HG03565 (cell line): ENCODE results near the gene GPX1.
"Not testable (repeated sequence)": the region's sequence is repeated elsewhere in the genome, so short reads cannot be mapped to it uniquely, and the experiment has no call there.

ENCODE experiments used
- ATAC-seq: cut with Tn5 transposase; IDR thresholded peaks from one replicate; pipeline ENCODE4 v1.9.1; 2021; ENCODE audit warnings: mild to moderate bottlenecking, moderate library complexity; ENCODE audit not compliant: unreplicated experiment

GPX1 gene

GRCh38 chr3:49358217-49358883, at the start of gene GPX1:
Gene GPX1, minus strand, starts transcription at chr3:49358353. Its CDS starts 75 bp downstream, at chr3:49358278.
- ATAC-seq = peak; percentile 67

- no peak for ATAC-seq
Observed at GRCh38 chr3:49406571-49407565, 48.7 kb upstream of the GPX1 start.

- ATAC-seq = not testable (repeated sequence)
Observed at GRCh38 chr3:49405570-49405969, 47.4 kb upstream of the GPX1 start.

GRCh38 chr3:49403891-49404290, 45.7 kb upstream of the GPX1 start:
- no peak for ATAC-seq

- no peak for ATAC-seq
Observed at GRCh38 chr3:49401766-49402165, 43.6 kb upstream of the GPX1 start.

GRCh38 chr3:49399461-49399860, 41.3 kb upstream of the GPX1 start:
- ATAC-seq = no peak

GRCh38 chr3:49397470-49397869, 39.3 kb upstream of the GPX1 start:
- no peak for ATAC-seq

GRCh38 chr3:49391310-49391709, 33.2 kb upstream of the GPX1 start:
- not testable (repeated sequence) for ATAC-seq

GRCh38 chr3:49389297-49389696, 31.1 kb upstream of the GPX1 start:
- ATAC-seq = no peak

GRCh38 chr3:49388289-49388820, 30.2 kb upstream of the GPX1 start:
- ATAC-seq = no peak

GRCh38 chr3:49387721-49388120, 29.6 kb upstream of the GPX1 start:
- no peak for ATAC-seq

GRCh38 chr3:49386056-49386756, 28.1 kb upstream of the GPX1 start:
- ATAC-seq = no peak

- ATAC-seq = no peak
Observed at GRCh38 chr3:49385617-49386016, 27.5 kb upstream of the GPX1 start.

- ATAC-seq = no peak
Observed at GRCh38 chr3:49383387-49383786, 25.2 kb upstream of the GPX1 start.

- ATAC-seq = no peak
Observed at GRCh38 chr3:49378249-49378895, 20.2 kb upstream of the GPX1 start.

GRCh38 chr3:49377483-49377882, 19.3 kb upstream of the GPX1 start:
- no peak for ATAC-seq

- ATAC-seq = no peak
Observed at GRCh38 chr3:49371946-49372345, 13.8 kb upstream of the GPX1 start.

- ATAC-seq = no peak
Observed at GRCh38 chr3:49370585-49371290, 12.6 kb upstream of the GPX1 start.

GRCh38 chr3:49362561-49362960, 4.4 kb upstream of the GPX1 start:
- ATAC-seq = no peak

GRCh38 chr3:49359623-49360022, 1.5 kb upstream of the GPX1 start:
- ATAC-seq = no peak
